ENCODE data around the gene CTTN. TPM values are rescaled to one million over a fixed set of nuclear protein-coding genes. Genes with fewer than 3 reads are reported as not detected.
A peak's percentile ranks its signal among the peaks of the same experiment; 100 is the strongest.

CTTN gene
- total RNA-seq, 2 donors from 2014 or later = 3.1 to 52.3 TPM

DNA sequence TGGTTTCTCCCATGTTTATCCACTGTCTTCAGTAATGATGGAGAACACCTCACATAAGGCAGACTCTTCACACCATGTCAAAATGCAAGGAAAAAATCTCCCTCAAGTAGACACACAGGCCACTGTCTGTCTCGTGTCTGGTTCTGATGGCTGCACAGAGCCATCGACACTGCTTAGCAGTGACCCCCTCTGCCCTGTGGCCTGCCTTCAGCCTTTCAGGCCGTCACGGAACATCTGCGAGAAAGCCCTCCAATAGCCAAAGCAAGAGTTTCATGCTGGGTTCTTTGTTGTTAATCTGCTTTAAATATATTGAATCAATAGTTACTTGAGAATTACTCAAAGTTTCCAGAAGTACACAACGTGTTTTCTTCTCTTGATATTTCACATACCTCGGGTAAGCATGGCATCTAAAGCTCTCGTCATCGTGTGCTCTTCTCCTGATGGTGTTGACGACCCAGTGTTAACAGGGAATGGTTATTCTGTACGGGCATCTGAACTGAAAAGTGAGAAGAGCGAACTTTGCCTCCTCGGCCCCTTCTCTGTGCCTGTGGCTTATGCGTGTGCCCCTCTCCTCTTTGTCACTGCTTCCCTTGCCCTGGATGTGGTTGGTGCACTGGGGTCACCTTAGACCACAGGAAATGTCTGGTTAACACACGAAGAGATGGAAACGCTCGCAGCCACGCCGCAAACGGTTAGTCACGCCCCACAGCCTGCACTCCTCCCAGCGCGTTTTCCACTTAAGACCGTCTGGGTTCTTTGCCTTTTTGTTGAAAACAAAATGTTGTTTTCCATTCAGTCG lies 33.4 kb upstream of the CTTN start:
- Mint-ChIP-seq H3K27me3 (no peaks in the 10 kb centered on the region), H3K4me1 (peaks cover 18% of the 10 kb centered on the region), H3K27ac (peak overlapping the region; percentile 68), H3K36me3 (ENCODE audit: low read depth) (peaks cover 4% of the 10 kb centered on the region), H3K4me3 (peak overlapping the region; percentile 75)
- ATAC-seq (peak; percentile 88), DNase-seq (peak in 1 of 3 donors; percentile 9)
- H3K9me3 ChIP-seq (ENCODE audit: control insufficient read depth, low read length, poor library complexity, severe bottlenecking) = no peaks in the 10 kb centered on the region

DNA sequence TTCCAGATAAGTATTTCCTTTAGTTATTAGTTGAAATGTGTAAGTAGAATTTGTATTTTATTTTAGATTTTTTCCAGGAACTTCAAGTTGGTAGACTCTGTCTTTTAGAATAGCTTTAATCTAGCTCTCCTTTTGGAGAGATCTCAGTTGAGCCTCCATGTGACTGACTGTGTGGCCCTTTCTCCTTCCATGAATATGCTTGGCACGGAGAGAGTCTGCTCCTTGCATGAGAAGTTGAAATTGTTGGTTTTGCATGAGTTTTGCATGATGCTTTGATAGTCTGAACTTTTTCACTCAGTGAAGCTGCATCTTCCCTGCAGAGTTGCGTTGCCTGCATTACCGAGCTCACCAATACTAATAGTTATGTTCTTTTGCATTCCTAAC lies 32.8 kb upstream of the CTTN start:
- no peak for DNase-seq
- Mint-ChIP-seq H3K4me3 (peak overlapping the region; percentile 75), H3K27ac (peak overlapping the region; percentile 68), H3K4me1 (peaks cover 18% of the 10 kb centered on the region), H3K27me3 (no peaks in the 10 kb centered on the region), H3K36me3 (ENCODE audit: low read depth) (peaks cover 4% of the 10 kb centered on the region)
- no peaks in the 10 kb centered on the region for H3K9me3 ChIP-seq (ENCODE audit: control insufficient read depth, low read length, poor library complexity, severe bottlenecking)
- ATAC-seq = no peak

DNA sequence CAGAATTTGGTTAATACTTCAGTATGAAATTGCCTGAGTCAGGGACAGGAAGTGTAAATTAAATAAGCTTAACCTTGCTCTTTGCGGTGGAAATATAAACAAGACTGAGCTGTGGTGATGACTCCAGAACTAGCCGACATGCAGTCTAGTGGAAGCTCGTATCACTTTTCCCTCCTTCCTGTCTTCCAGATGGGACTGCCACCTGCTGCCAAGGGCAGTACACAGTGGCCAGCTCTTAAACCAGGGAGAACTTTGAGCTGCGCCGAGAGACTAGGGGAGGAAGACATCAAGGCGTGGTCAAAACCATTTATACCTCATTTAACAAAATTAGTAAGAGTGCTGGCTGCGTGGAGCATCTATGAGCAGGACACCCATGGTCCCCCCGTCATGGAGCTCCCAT lies 31.3 kb upstream of the CTTN start:
- H3K9me3 ChIP-seq (ENCODE audit: control insufficient read depth, low read length, poor library complexity, severe bottlenecking) = no peaks in the 10 kb centered on the region
- DNase-seq (no peak), ATAC-seq (no peak)
- no peaks in the 10 kb centered on the region for H3K27me3 Mint-ChIP-seq
- no peak overlapping the region for H3K27ac Mint-ChIP-seq
- H3K36me3 Mint-ChIP-seq (ENCODE audit: low read depth) = peaks cover 2% of the 10 kb centered on the region
- no peak overlapping the region for H3K4me3 Mint-ChIP-seq
- peaks cover 18% of the 10 kb centered on the region for H3K4me1 Mint-ChIP-seq

DNA sequence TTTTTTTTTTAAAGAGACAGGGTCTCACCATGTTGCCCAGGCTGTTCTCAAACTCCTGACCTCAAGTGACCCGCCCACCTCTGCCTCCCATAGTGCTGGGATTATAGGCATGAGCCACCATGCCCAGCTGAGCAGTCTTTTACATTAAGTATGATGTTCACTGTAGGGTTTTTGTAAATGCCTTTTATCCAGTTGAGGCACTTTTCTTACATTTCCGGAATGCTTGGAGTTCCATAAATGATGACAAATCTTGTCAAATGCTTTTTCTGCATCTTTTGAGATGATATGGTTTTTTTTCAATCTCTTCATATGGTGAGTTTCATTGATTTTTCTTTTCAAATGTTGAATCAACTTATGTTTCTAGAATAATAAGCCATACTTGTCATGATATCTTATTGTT lies 29.4 kb upstream of the CTTN start:
- no peak for DNase-seq
- Mint-ChIP-seq H3K36me3 (ENCODE audit: low read depth) (no peaks in the 10 kb centered on the region), H3K27ac (no peak overlapping the region), H3K4me3 (no peak overlapping the region), H3K27me3 (no peaks in the 10 kb centered on the region), H3K4me1 (peaks cover 15% of the 10 kb centered on the region)
- H3K9me3 ChIP-seq (ENCODE audit: control insufficient read depth, low read length, poor library complexity, severe bottlenecking) = no peaks in the 10 kb centered on the region
- no peak for ATAC-seq

DNA sequence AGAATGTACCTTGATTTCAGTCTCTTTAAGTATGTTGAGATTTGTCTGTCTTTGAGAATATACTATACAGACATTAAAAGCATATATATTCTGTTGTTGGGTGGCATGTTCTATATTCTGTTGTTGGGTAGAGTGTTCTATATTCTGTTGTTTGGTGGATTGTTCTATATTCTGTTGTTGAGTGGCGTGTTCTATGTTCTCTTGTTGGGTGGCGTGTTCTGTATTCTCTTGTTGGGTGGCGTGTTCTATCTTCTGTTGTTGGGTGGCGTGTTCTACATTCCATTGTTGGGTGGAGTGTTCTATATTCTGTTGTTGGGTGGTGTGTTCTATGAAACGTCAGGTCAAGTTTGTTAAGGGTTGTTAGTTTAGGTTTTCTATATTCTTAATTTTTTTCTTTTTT lies 27.1 kb upstream of the CTTN start:
- Mint-ChIP-seq H3K4me1 (no peaks in the 10 kb centered on the region), H3K36me3 (ENCODE audit: low read depth) (no peaks in the 10 kb centered on the region), H3K27ac (no peak overlapping the region), H3K27me3 (no peaks in the 10 kb centered on the region), H3K4me3 (no peak overlapping the region)
- no peaks in the 10 kb centered on the region for H3K9me3 ChIP-seq (ENCODE audit: control insufficient read depth, low read length, poor library complexity, severe bottlenecking)
- DNase-seq = no peak
- ATAC-seq = no peak

DNA sequence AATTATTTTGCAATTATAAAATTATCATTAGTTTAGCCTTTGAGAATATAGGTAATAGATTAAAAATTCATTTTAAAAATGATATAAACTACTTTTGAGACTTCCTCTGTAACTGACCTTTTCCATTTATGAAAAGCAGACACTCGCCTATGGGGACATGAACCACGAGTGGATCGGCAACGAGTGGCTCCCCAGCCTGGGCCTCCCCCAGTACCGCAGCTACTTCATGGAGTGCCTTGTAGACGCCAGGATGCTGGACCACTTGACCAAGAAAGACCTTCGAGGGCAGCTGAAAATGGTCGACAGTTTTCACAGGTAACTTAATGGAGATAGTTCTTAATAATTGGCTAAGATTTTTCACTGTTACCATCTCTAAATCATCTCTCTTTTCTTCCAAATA lies 26.3 kb upstream of the CTTN start:
- ATAC-seq (no peak), DNase-seq (no peak)
- no peaks in the 10 kb centered on the region for H3K9me3 ChIP-seq (ENCODE audit: control insufficient read depth, low read length, poor library complexity, severe bottlenecking)
- Mint-ChIP-seq H3K36me3 (ENCODE audit: low read depth) (no peaks in the 10 kb centered on the region), H3K4me1 (no peaks in the 10 kb centered on the region), H3K4me3 (no peak overlapping the region), H3K27ac (no peak overlapping the region), H3K27me3 (no peaks in the 10 kb centered on the region)

DNA sequence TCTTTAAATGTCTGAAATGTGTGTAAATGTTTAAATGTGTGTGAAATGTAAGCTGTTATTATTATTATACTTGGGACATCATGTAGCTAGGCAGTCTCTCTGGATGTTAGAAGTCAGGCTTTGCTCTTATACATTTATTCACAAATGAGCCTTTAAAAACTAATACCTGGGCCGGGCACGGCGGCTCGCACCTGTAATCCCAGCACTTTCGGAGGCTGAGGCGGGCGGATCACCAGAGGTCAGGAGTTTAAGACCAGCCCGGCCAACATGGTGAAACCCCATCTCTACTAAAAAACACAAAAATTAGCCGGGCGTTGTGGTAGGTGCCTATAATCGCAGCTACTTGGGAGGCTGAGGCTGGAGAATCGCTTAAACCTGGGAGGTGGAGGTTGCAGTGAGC lies 21.7 kb upstream of the CTTN start:
- Mint-ChIP-seq H3K4me1 (peaks cover 2% of the 10 kb centered on the region), H3K4me3 (no peak overlapping the region), H3K27me3 (no peaks in the 10 kb centered on the region), H3K36me3 (ENCODE audit: low read depth) (peaks cover 2% of the 10 kb centered on the region), H3K27ac (no peak overlapping the region)
- no peak for DNase-seq
- no peak for ATAC-seq
- H3K9me3 ChIP-seq (ENCODE audit: control insufficient read depth, low read length, poor library complexity, severe bottlenecking) = no peaks in the 10 kb centered on the region

DNA sequence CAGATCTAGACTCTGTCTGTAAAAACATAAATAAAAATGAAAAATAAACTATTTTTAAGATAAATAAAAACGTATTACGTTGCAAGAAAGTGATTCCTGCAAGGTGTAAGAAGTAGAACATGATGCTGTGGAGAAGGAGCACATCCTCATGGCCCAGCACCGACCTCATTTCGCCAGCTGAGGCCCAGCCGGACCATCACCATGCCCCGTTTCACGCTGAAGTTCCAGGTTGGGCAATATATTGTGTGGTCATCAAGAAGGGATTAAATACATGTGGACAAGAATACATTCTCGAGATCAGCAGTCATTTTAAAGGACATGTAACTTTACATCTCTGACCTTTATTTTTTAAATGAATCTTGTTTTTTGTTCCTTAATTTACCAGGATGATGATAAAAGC lies 20.7 kb upstream of the CTTN start:
- H3K9me3 ChIP-seq (ENCODE audit: control insufficient read depth, low read length, poor library complexity, severe bottlenecking) = no peaks in the 10 kb centered on the region
- Mint-ChIP-seq H3K4me1 (peaks cover 5% of the 10 kb centered on the region), H3K27ac (no peak overlapping the region), H3K36me3 (ENCODE audit: low read depth) (peaks cover 4% of the 10 kb centered on the region), H3K4me3 (no peak overlapping the region), H3K27me3 (no peaks in the 10 kb centered on the region)
- DNase-seq (no peak), ATAC-seq (no peak)

DNA sequence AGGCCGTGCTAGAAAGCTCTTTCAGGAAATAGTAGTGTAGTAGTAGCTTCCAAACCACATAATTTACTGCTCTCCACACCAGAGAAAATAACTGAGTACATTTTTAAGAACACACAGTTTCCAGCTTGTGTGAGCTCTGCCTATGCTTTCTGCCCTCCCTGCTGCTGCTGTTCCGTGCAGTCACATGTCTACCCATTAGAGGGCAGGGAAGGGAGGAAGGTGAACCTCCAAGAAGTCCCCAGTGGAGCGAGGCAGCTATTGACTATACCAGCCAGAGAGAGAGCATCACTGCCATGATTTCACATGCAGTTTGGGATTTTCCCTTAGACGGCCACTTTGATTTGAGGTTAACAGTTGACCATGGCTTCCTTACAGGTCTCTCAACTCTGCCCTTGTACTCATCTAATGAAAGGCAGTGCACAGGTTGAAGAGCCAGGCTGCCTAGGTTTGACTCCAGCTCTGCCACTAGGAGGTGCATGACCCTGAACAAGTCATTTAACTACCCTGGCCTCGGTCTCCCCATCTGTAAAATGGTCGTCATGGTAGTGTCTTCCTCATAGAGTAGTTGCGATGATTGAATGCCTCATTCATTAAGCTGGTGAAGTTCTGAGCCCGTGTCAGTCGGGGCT lies 19.7 kb upstream of the CTTN start:
- no peaks in the 10 kb centered on the region for H3K27me3 Mint-ChIP-seq
- H3K4me1 Mint-ChIP-seq = peaks cover 5% of the 10 kb centered on the region

DNA sequence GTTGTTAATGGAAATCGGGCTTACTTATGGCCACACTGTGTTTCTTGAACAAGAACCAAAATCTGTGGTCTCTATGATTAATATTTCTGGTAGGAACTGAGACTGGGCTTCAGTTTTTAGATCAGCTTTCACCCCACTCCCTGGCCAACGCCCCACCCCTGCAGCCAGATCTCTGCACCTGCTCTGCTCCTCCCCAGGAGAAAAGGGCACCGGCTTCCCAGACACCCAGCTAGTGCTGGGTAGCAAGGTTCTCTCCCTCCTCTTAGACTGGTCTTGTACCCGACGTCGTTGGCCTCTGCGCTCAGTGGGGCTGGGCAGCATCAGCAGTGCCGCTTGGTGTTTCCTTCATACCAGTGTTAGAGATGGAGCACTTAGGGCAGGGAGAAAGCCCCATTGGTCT lies 17.0 kb upstream of the CTTN start:
- no peaks in the 10 kb centered on the region for H3K9me3 ChIP-seq (ENCODE audit: control insufficient read depth, low read length, poor library complexity, severe bottlenecking)
- no peak for ATAC-seq
- no peak for DNase-seq
- Mint-ChIP-seq H3K4me3 (no peak overlapping the region), H3K27me3 (no peaks in the 10 kb centered on the region), H3K4me1 (peaks cover 5% of the 10 kb centered on the region), H3K27ac (no peak overlapping the region), H3K36me3 (ENCODE audit: low read depth) (peaks cover 7% of the 10 kb centered on the region)

More for the DNA sequence above, 19.7 kb upstream of the CTTN start:
- no peak for ATAC-seq
- Mint-ChIP-seq H3K36me3 (ENCODE audit: low read depth) (peaks cover 4% of the 10 kb centered on the region), H3K4me3 (no peak overlapping the region), H3K27ac (no peak overlapping the region)
- DNase-seq = no peak
- H3K9me3 ChIP-seq (ENCODE audit: control insufficient read depth, low read length, poor library complexity, severe bottlenecking) = no peaks in the 10 kb centered on the region

DNA sequence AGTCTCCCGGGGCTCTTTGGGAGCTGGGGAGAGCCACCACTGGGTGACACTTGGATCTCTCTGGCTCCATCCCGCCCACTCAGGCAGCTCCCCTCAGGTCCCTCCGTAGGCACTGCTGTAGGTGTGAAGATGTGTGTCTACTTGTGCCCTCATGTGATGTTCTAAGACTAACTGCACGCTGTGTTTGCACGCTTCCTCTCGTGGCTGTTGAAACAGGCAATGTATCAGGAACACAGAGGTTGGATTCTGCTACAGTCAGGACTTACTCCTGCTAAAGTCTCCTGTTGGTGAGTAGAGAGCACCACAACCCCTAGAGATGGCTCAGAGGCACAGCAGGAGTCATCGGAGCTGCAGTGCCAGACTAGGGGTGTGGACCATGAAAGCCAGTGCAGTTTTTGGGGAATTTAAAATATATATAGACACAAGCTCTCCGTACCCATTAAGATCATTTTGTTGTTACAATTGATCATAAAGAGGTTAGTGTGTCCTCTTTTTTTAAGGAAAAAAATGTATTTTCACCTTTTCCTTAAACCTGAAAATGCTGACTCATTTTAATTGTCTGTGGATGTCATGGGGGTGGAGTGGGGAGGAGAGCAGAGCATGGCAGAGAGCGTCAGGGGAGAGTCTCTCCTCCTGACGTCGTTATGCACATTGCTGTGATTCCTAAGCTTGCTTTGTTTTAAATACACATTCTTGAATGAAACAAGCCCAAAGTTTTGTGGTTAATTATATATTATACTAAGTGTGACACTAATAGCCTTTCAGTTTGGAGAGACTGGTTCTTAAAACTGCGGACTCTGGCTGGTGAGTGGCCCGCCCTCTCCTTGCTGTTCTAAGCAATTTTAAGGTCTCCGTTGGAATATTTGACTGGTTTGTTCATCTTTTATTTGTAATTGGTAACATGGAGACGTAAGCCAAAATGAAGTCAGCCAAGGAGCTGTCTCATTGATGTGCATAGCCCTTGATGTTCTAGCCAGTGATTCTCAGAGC lies 16.2 kb upstream of the CTTN start:
- ATAC-seq (no peak), DNase-seq (no peak)
- Mint-ChIP-seq H3K4me1 (peaks cover 5% of the 10 kb centered on the region), H3K27ac (no peak overlapping the region), H3K36me3 (ENCODE audit: low read depth) (peaks cover 7% of the 10 kb centered on the region), H3K27me3 (no peaks in the 10 kb centered on the region), H3K4me3 (no peak overlapping the region)
- no peaks in the 10 kb centered on the region for H3K9me3 ChIP-seq (ENCODE audit: control insufficient read depth, low read length, poor library complexity, severe bottlenecking)

DNA sequence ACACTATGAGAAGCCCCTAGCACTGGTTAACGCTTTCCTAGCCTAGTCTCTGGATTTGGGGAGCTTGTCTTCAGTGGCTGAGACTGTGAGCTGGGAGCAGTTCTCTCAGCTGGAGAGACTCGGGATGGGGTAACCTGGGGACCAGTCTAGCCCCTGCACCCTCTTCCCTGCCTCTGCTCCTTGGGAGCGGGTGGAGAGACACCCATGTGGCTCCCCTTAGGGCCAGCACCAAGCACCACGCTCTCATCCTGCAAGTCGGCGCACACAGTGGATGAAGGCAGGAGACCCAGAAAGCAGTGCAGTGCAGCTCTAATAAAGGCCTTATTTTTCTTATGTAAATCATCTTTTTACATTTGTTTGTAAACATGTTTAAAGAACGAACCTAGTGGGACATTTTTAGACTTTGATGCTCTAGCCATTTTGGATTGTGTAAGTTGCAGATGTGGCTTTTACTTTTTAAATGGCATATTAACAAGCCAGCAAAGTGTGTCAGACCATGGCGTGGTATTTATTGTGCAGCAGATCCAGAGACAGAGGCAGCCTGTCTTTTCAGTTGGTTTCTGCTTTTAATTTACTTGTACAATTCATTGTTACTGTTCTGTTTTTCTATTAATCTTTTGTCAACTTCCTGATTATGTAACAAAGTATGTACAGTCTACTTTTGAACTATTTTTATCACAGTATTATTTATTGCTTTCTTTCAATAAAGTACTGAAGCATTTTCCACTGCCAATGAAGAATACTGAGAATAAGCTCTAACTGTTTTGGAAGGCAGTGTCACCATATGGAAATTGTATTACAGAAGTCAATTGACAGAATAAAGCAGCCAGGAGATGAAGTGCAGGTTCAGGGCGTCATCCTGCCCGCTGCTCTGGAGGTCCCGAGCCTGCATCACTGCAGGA lies 14.4 kb upstream of the CTTN start:
- Mint-ChIP-seq H3K27ac (no peak overlapping the region), H3K4me3 (no peak overlapping the region), H3K4me1 (peaks cover 5% of the 10 kb centered on the region), H3K27me3 (no peaks in the 10 kb centered on the region), H3K36me3 (ENCODE audit: low read depth) (peaks cover 7% of the 10 kb centered on the region)
- no peaks in the 10 kb centered on the region for H3K9me3 ChIP-seq (ENCODE audit: control insufficient read depth, low read length, poor library complexity, severe bottlenecking)
- DNase-seq (no peak), ATAC-seq (no peak)
